Activated gamma-delta T cell (primary cell): ENCODE data around the gene AGAP5.
"Not testable (repeated sequence)": the region's sequence is repeated elsewhere in the genome, so short reads cannot be mapped to it uniquely, and the experiment has no call there.

Experiments used
- DNase-seq: peaks from one replicate; lab custom pipeline; 2025; lab: John Stamatoyannopoulos, UW

Gene AGAP5

GRCh38 chr10:73714483-73714882, 16.6 kb upstream of the AGAP5 start:
- not testable (repeated sequence) for DNase-seq

GRCh38 chr10:73713912-73714311, 16.0 kb upstream of the AGAP5 start:
- not testable (repeated sequence) for DNase-seq

- DNase-seq = not testable (repeated sequence)
These were observed 13.8 kb upstream of the AGAP5 start for GRCh38 chr10:73711683-73712082.

- DNase-seq = not testable (repeated sequence)
These were observed 10.2 kb upstream of the AGAP5 start for GRCh38 chr10:73708122-73708521.

- not testable (repeated sequence) for DNase-seq
These were observed 9.7 kb upstream of the AGAP5 start for GRCh38 chr10:73707628-73708027.

- not testable (repeated sequence) for DNase-seq
These were observed 8.6 kb upstream of the AGAP5 start for GRCh38 chr10:73706488-73706887.

GRCh38 chr10:73705506-73706072, 7.7 kb upstream of the AGAP5 start:
- DNase-seq = not testable (repeated sequence)

GRCh38 chr10:73703924-73704323, 6.0 kb upstream of the AGAP5 start:
- not testable (repeated sequence) for DNase-seq

GRCh38 chr10:73698819-73699218, 910 bp upstream of the AGAP5 start:
- DNase-seq = not testable (repeated sequence)

GRCh38 chr10:73695302-73695701, 2.6 kb downstream of the AGAP5 start:
- DNase-seq = not testable (repeated sequence)

- DNase-seq = not testable (repeated sequence)
These were observed 7.2 kb downstream of the AGAP5 start for GRCh38 chr10:73690755-73691154.

- not testable (repeated sequence) for DNase-seq
These were observed 8.3 kb downstream of the AGAP5 start for GRCh38 chr10:73689596-73689995.

GRCh38 chr10:73687641-73688040, 10.3 kb downstream of the AGAP5 start:
- DNase-seq = not testable (repeated sequence)

- DNase-seq = not testable (repeated sequence)
These were observed 23.4 kb downstream of the AGAP5 start for GRCh38 chr10:73674546-73674945.

GRCh38 chr10:73668378-73668777, 29.5 kb downstream of the AGAP5 start:
- DNase-seq = not testable (repeated sequence)

- not testable (repeated sequence) for DNase-seq
These were observed 31.6 kb downstream of the AGAP5 start for GRCh38 chr10:73666153-73666809.

- DNase-seq = not testable (repeated sequence)
These were observed 32.3 kb downstream of the AGAP5 start for GRCh38 chr10:73665581-73665980.

- not testable (repeated sequence) for DNase-seq
These were observed 33.5 kb downstream of the AGAP5 start for GRCh38 chr10:73664156-73665040.

- DNase-seq = not testable (repeated sequence)
These were observed 34.3 kb downstream of the AGAP5 start for GRCh38 chr10:73663621-73664020.

- DNase-seq = not testable (repeated sequence)
These were observed 35.2 kb downstream of the AGAP5 start for GRCh38 chr10:73662705-73663104.

- DNase-seq = no peak
These were observed 42.0 kb downstream of the AGAP5 start, which contains the start of gene SYNPO2L for GRCh38 chr10:73655990-73656298. SYNPO2L (minus strand) TSS chr10:73656029; CDS start chr10:73655922, 107 bp downstream.

GRCh38 chr10:73655257-73655989, 42.5 kb downstream of the AGAP5 start:
- DNase-seq = no peak
